OCI-LY3 (cell line): ENCODE measurements around the gene U2AF1.
"Not testable (repeated sequence)": the region's sequence is repeated elsewhere in the genome, so short reads cannot be mapped to it uniquely, and the experiment has no call there.

Experiments used
- CTCF ChIP-seq: fragments of 200-600, 300-600 bp; sonication (generic); IDR thresholded peaks from 2 replicates; pipeline ENCODE4 v1.5.1; 2014; ENCODE audit warnings: antibody characterized with exemption, low read length, low read depth
- EZH2phosphoT487 ChIP-seq: fragments of 200-600 bp; shearing (Covaris generic); IDR thresholded peaks from 2 replicates; pipeline ENCODE4 v1.6.1; 2018; ENCODE audit warnings: antibody characterized with exemption, mixed run types, low read depth

- not testable (repeated sequence) for TF ChIP-seq CTCF, EZH2phosphoT487
These were observed 30.7 kb downstream of the U2AF1 start for GRCh38 chr21:43076643-43077042.
